ENCODE measurements around the gene COL27A1. TPM values are rescaled to one million over a fixed set of nuclear protein-coding genes. Genes with fewer than 3 reads are reported as not detected.

COL27A1 gene
- total RNA-seq, 1 donor from 2014 or later, result 65.1 TPM

DNA sequence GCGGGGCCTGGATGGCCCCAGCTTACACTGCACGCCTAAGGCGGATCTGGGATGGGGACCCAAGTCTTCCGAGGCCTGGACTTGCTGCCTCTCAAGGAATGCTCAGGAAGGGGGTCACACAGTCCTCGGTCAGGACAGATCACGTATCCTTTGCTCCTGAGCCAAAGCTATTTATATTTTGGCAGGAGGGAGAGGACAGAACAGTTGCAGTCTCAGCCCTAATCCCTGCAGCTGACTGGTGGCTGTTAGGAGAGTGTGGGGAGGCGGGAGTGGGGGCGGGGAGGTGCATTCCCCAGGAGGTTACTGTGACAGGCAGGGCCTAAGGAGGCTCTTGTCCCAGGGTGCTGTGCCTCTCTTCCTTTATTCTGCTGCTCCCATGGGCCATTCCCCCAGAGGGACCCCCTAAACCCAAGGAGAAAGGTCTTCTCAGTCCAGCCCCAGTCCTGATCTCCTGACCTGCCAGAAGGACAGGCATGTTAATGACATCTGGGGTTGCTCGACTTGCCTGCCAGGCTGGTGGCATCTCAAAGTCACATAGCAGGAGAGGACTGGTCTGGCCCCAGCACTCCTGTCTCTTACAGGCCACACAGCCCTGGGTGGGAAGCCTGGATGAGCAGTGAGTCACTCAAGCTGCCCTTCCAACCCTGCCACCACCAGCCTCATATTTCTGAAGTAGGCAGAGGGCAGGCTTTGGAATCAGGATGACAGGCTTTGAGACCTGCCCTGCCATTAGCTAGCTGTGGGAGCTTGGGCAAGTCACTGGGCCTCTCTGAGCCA, 51.9 kb downstream of the COL27A1 start:
- no peaks in the 10 kb centered on the region for H3K9me3 Mint-ChIP-seq
- no peak overlapping the region for H3K4me3 Mint-ChIP-seq
- peaks cover 4% of the 10 kb centered on the region for H3K4me1 Mint-ChIP-seq (ENCODE audit: unreplicated experiment)
- TF ChIP-seq, protein P1, sequence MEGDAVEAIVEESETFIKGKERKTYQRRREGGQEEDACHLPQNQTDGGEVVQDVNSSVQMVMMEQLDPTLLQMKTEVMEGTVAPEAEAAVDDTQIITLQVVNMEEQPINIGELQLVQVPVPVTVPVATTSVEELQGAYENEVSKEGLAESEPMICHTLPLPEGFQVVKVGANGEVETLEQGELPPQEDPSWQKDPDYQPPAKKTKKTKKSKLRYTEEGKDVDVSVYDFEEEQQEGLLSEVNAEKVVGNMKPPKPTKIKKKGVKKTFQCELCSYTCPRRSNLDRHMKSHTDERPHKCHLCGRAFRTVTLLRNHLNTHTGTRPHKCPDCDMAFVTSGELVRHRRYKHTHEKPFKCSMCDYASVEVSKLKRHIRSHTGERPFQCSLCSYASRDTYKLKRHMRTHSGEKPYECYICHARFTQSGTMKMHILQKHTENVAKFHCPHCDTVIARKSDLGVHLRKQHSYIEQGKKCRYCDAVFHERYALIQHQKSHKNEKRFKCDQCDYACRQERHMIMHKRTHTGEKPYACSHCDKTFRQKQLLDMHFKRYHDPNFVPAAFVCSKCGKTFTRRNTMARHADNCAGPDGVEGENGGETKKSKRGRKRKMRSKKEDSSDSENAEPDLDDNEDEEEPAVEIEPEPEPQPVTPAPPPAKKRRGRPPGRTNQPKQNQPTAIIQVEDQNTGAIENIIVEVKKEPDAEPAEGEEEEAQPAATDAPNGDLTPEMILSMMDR (conservative IDR thresholded peaks at IDR 0.05), result no peak
- no peaks in the 10 kb centered on the region for H3K27me3 Mint-ChIP-seq
- peaks cover 10% of the 10 kb centered on the region for H3K36me3 Mint-ChIP-seq
- H3K27ac Mint-ChIP-seq, result no peak overlapping the region
- DNase-seq (ENCODE audit: extremely low spot score, unreplicated experiment), result no peak

DNA sequence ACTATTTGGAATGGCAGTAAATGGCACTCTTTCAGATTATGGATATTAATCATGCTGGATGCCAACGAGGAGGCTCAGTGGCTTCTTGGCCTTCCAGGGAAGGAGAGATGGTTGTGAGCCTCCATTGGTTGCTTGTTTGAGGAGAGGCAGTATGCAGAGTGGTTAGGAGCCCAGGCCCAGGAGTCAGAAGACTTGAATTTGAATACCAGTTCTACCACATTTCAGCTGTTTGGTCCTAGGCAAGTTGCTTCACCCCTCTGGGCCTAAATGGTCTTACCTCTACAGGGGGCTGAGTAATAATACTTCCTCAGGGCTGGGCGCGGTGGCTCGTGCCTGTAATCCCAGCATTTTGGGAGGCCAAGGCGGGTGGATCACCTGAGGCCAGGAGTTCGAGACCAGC, 52.5 kb downstream of the COL27A1 start:
- peaks cover 4% of the 10 kb centered on the region for H3K4me1 Mint-ChIP-seq (ENCODE audit: unreplicated experiment)
- no peaks in the 10 kb centered on the region for H3K9me3 Mint-ChIP-seq
- no peaks in the 10 kb centered on the region for H3K27me3 Mint-ChIP-seq
- peaks cover 10% of the 10 kb centered on the region for H3K36me3 Mint-ChIP-seq
- no peak overlapping the region for H3K27ac Mint-ChIP-seq
- no peak for DNase-seq (ENCODE audit: extremely low spot score, unreplicated experiment)
- TF ChIP-seq, protein P1 (conservative IDR thresholded peaks at IDR 0.05), result no peak
- no peak overlapping the region for H3K4me3 Mint-ChIP-seq

DNA sequence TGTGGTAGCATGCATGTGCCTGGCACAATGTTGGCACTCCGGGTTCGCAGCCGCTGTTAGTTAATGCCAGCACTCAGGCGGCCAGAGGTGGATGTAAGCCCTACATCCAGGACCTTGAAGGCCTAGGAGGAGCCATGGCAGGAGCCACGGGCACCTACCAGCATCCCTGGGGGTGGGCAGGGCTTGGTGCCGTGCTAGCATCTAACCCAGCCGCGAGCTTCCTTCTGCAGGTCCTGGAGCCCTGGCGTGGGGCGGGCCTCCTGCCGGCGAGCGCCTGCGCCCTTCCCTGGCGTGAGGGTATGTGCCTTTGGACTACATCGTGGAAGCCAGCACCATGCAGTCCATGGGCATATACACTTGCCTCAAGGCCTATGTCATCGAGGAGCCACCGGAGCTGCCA, 53.8 kb downstream of the COL27A1 start:
- H3K27me3 Mint-ChIP-seq, result no peaks in the 10 kb centered on the region
- TF ChIP-seq, protein P1 (conservative IDR thresholded peaks at IDR 0.05), result no peak
- DNase-seq (ENCODE audit: extremely low spot score, unreplicated experiment), result no peak
- H3K36me3 Mint-ChIP-seq, result peaks cover 10% of the 10 kb centered on the region
- H3K27ac Mint-ChIP-seq, result no peak overlapping the region
- no peak overlapping the region for H3K4me3 Mint-ChIP-seq
- peaks cover 4% of the 10 kb centered on the region for H3K4me1 Mint-ChIP-seq (ENCODE audit: unreplicated experiment)
- no peaks in the 10 kb centered on the region for H3K9me3 Mint-ChIP-seq

DNA sequence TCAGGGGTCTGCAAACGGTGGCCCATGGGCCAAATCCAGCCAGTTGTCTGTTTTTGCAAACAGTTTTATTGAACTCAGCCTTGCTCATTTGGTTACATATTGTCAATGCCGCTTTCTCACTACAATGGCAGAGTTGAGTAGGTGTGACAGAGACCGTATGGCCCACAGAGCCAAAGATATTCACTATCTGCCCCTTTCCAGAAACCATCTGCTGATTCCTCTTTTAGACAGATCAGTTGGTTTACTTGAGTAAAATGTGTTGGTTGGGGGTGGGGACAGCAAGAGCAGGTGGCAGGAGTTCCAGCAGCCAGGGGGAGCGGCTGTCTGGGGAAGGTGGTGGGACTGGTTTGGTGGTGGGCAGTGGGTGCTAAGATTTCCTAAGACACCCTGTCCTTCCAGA, 54.8 kb downstream of the COL27A1 start:
- TF ChIP-seq, protein P1 (conservative IDR thresholded peaks at IDR 0.05), result no peak
- Mint-ChIP-seq H3K9me3 (no peaks in the 10 kb centered on the region), H3K27ac (no peak overlapping the region), H3K4me3 (no peak overlapping the region), H3K36me3 (peaks cover 10% of the 10 kb centered on the region), H3K27me3 (no peaks in the 10 kb centered on the region), H3K4me1 (ENCODE audit: unreplicated experiment) (peaks cover 2% of the 10 kb centered on the region)
- DNase-seq (ENCODE audit: extremely low spot score, unreplicated experiment), result no peak

DNA sequence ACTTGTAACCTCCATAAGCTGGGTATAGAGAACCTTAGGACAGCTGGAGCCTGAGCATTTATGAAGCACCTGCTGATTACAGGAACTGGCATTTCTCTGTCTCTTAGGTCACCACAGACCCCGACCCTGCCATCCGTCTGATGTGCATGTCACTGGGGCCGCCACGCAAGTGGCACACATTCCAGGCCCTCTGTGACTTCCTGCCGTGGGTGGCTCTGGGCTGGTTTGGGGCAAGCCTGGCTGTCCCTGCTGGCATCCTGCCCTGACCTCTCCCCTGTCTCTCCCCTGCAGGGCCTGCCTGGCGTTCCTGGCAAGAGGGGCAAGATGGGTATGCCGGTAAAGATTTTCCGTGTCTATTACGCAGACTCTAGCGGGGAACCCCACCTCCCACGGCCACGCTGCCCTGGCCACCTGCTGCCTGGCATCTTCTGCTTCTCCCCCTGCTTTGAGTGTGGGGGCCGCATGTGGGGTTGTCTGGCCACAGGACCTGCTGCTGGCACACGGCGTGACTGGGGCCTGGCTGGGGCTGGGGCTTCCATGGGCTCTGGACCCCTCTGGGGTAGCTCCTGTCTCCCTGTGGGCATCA, 55.4 kb downstream of the COL27A1 start:
- Mint-ChIP-seq H3K27me3 (no peaks in the 10 kb centered on the region), H3K27ac (no peak overlapping the region), H3K9me3 (no peaks in the 10 kb centered on the region), H3K36me3 (peaks cover 10% of the 10 kb centered on the region), H3K4me1 (ENCODE audit: unreplicated experiment) (no peaks in the 10 kb centered on the region), H3K4me3 (no peak overlapping the region)
- no peak for DNase-seq (ENCODE audit: extremely low spot score, unreplicated experiment)
- TF ChIP-seq, protein P1 (conservative IDR thresholded peaks at IDR 0.05), result no peak

Data from type B pancreatic cell (in vitro differentiated cells).